IPS DF 4.7 (cell line): ENCODE data around the gene AP1S1.

ENCODE experiments used
- DNase-seq: peaks from one replicate; pipeline ENCODE4 v3.0.0-alpha.2; 2013; ENCODE audit warnings: low spot score; ENCODE audit errors: extremely low read depth

Gene AP1S1

GRCh38 chr7:101156277-101156676, 2.0 kb downstream of the AP1S1 start:
- no peak for DNase-seq

- no peak for DNase-seq
Measured at GRCh38 chr7:101156866-101157589, 2.8 kb downstream of the AP1S1 start.

GRCh38 chr7:101159696-101160674, 5.7 kb downstream of the AP1S1 start:
- no peak for DNase-seq

- DNase-seq: no peak
Measured at GRCh38 chr7:101160910-101161309, 6.6 kb downstream of the AP1S1 start.

GRCh38 chr7:101161692-101162471, 7.6 kb downstream of the AP1S1 start:
- no peak for DNase-seq

GRCh38 chr7:101162551-101163278, 8.4 kb downstream of the AP1S1 start:
- no peak for DNase-seq

GRCh38 chr7:101163279-101164070, 9.2 kb downstream of the AP1S1 start:
- DNase-seq: no peak

GRCh38 chr7:101164071-101164840, 10.0 kb downstream of the AP1S1 start:
- no peak for DNase-seq

- no peak for DNase-seq
Measured at GRCh38 chr7:101165075-101165957, 11.0 kb downstream of the AP1S1 start, which contains the start of gene VGF. TSS of gene VGF (minus strand) at chr7:101165569. CDS start at chr7:101164843, 726 bp downstream.

- no peak for DNase-seq
Measured at GRCh38 chr7:101165958-101166647, 11.8 kb downstream of the AP1S1 start.

- no peak for DNase-seq
Measured at GRCh38 chr7:101166648-101166908, 12.3 kb downstream of the AP1S1 start.

- no peak for DNase-seq
Measured at GRCh38 chr7:101166909-101167644, 12.8 kb downstream of the AP1S1 start.

- DNase-seq: no peak
Measured at GRCh38 chr7:101167645-101168411, 13.6 kb downstream of the AP1S1 start.

- DNase-seq: no peak
Measured at GRCh38 chr7:101168412-101169049, 14.3 kb downstream of the AP1S1 start.

- DNase-seq: no peak
Measured at GRCh38 chr7:101169110-101169837, 15.0 kb downstream of the AP1S1 start.
